Skeletal muscle cell (primary cell): ENCODE results near the gene PSORS1C1.
A peak's percentile ranks its signal among the peaks of the same experiment; 100 is the strongest.
"Not testable (repeated sequence)": the region's sequence is repeated elsewhere in the genome, so short reads cannot be mapped to it uniquely, and the experiment has no call there.

Experiments used
- DNase-seq: peaks from one replicate; pipeline ENCODE4 v3.0.0-alpha.2; 2010; ENCODE audit warnings: low read depth
- H3K4me3 ChIP-seq: 2 replicates; pipeline ENCODE4 v1.5.1; 2011; ENCODE audit warnings: low read depth, mild to moderate bottlenecking, control low read depth, low read length, moderate library complexity

Gene PSORS1C1, protein sequence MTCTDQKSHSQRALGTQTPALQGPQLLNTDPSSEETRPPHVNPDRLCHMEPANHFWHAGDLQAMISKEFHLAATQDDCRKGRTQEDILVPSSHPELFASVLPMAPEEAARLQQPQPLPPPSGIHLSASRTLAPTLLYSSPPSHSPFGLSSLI

DNA sequence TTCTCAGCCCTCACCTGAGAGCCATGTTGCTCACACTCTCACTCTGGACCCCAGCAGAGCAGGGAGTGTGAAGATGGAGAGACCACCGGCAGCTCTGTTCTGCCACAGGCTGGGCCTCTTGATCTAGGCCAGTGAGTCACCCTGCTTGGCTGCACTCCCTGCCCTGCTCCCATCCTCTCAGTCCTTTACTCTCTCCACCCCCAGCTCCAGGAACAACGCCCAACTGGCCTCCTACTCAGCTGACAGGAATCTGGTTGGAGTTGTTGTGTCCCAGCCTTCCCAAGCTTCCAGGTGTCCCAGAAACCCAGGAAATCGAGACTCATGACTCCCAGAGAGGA, at the start of gene PSORS1C1:
TSS of gene PSORS1C1 (plus strand) at position 260 of the 338 bp plus-strand sequence. CDS start 14,833 bp downstream, outside the sequence.
- DNase-seq: peak; percentile 74
- peak within 1 kb of the TSS; percentile 21 for H3K4me3 ChIP-seq

- no peak for DNase-seq
- no peak overlapping the region for H3K4me3 ChIP-seq
Observed at GRCh38 chr6:31065556-31065955, 49.0 kb upstream of the PSORS1C1 start.

DNA sequence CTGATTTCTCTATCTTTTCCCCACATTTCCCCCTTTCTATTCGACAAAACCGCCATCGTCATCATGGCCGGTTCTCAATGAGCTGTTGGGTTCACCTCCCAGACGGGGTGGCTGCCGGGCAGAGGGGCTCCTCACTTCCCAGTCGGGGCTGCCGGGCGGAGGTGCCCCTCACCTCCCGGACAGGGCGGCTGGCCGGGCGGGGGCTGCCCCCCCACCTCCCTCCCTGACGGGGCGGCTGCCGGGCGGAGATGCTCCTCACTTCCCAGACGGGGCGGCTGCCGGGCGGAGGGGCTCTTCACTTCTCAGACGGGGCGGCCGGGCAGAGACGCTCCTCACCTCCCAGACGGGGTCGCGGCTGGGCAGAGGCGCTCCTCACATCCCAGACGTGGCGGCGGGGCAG, 47.6 kb upstream of the PSORS1C1 start:
- not testable (repeated sequence) for DNase-seq, H3K4me3 ChIP-seq

DNA sequence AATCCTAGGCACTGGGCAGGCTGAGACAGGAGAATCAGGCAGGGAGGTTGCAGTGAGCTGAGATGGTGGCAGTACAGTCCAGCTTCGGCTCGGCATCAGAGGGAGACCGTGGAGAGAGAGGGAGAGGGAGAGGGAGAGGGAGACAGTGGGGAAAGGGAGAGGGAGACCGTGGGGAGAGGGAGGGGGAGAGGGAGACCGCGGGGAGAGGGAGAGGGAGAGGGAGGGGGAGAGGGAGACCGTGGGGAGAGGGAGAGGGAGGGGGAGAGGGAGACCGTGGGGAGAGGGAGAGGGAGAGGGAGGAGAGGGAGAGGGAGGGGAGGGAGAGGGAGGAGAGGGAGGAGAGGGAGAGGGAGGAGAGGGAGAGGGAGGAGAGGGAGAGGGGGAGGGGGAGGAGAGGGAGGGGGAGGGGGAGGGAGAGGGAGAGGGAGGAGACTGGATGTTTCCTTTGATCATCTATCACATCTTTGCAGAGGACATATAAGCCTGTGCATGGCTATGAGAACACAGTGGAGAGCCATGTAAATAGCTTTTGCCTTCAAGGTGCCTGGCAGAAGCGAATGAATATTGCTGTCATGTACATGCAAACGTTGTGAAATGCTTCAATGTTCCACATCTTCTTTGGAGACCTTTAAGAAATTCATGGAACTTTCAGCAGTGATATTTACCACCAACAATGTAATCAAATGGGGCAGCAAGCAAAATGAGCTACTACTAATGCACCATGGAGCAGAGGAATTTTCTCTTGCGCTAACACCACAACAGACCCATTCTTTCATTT, 46.5 kb upstream of the PSORS1C1 start:
- H3K4me3 ChIP-seq, DNase-seq: not testable (repeated sequence)

DNA sequence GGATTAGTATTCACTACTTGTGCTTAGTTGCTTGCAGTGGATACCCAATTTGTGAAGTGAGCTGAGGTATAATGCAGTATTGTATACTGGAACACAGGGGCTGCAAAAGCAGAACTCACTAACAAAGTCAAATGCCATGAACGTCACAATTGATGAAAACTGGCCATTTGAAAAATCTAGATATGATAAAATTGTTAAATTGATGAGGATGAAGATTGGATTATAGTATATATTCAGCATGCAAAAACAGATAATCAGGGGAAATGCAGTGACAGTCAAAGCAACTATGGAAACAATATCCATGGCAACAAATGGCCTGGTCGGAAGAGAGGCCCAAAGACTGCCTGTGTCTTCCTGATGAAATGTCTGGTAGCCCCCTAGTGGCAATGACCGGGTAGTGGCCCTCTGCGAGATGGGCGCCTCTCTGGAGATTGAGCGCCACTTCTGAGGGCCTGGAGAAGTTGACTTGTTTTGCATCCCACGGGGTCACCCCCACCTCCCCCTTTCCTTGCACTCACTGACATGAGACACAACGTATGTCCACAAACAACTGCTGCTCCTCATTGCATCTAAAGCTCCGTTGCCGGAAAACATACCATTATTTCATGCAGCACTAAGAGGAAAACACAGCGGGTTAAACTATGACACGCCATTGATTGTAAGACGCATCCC, 45.8 kb upstream of the PSORS1C1 start:
- peak; percentile 43 for DNase-seq
- H3K4me3 ChIP-seq: no peak overlapping the region

DNA sequence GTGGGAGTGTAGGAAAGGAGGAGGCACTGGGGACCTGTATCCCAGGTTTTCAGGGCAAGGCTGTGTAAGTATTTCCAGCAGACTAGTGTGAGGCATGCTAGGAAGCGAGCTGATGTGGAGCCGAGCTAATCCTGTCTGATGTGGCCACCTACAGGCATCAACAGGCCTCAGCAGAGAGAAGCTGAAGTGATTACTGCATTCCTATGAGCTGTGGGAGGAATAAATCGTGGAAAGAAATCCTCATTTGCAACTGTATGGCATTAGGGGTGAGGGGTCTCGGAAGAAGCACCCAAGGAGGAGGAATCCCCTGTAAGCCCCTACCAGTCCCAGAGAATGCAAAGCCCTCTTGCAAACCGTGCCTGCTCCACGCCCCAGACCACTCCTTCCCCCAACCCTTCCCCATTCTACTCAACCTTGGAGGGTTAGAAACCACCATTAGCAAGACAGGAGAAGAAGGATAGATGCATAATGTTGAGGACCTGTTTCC, 43.8 kb upstream of the PSORS1C1 start:
- H3K4me3 ChIP-seq: no peak overlapping the region
- peak; percentile 57 for DNase-seq

GRCh38 chr6:31074401-31074800, 40.2 kb upstream of the PSORS1C1 start:
- DNase-seq: no peak
- no peak overlapping the region for H3K4me3 ChIP-seq

DNA sequence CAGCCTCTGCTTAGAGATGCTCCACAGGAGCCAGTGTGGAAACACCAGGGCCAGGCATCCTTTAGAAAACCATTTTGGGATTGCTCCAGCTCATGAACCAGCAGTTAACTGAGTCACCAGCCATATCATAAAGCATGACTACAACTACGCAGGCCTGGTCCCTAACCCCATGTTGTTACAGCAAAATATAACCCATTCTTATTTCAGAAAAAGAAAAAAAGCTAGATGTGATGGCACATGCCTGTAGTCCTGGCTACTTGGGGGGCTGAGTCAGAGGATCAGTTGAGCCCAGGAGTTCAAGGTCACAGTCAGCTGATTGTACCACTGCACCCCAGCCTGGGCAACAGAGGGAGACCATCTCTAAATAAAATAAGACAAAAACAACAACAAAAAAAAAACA, 39.1 kb upstream of the PSORS1C1 start:
- peak; percentile 73 for DNase-seq
- no peak overlapping the region for H3K4me3 ChIP-seq

- no peak overlapping the region for H3K4me3 ChIP-seq
- DNase-seq: no peak
Observed at GRCh38 chr6:31076611-31077010, 38.0 kb upstream of the PSORS1C1 start.

DNA sequence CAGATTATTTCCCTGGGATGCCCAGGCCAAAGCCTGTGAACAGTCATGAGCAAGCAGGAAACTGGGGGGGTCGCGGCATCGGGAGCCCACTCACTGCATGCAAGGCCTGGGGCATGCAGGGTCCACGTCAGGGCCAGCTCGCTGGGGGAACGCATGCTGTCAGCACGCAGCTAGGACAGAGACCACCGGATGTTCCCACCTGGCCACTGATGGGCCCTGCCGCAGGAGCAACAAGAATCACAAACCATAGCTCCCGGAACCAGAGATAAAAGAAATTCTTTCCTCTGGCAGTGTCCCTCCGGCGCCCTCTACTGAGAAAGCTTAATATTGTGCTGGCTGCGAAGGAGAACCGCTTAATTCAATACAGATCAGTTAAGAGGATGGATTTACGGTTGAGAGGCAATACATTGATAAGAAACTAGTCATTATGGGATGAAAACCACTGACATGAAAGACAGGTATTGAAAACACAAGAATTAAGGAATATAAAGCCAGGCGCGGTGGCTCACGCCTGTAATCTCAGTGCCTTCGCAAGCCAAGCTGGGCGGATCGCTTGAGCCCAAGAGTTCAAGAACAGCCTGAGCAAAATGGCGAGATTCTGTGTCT, 34.8 kb upstream of the PSORS1C1 start:
- no peak overlapping the region for H3K4me3 ChIP-seq
- DNase-seq: no peak

- no peak for DNase-seq
- H3K4me3 ChIP-seq: no peak overlapping the region
Observed at GRCh38 chr6:31081872-31082271, 32.7 kb upstream of the PSORS1C1 start.

- DNase-seq: peak; percentile 91
- no peak overlapping the region for H3K4me3 ChIP-seq
Observed at GRCh38 chr6:31083742-31084354, 30.8 kb upstream of the PSORS1C1 start.

DNA sequence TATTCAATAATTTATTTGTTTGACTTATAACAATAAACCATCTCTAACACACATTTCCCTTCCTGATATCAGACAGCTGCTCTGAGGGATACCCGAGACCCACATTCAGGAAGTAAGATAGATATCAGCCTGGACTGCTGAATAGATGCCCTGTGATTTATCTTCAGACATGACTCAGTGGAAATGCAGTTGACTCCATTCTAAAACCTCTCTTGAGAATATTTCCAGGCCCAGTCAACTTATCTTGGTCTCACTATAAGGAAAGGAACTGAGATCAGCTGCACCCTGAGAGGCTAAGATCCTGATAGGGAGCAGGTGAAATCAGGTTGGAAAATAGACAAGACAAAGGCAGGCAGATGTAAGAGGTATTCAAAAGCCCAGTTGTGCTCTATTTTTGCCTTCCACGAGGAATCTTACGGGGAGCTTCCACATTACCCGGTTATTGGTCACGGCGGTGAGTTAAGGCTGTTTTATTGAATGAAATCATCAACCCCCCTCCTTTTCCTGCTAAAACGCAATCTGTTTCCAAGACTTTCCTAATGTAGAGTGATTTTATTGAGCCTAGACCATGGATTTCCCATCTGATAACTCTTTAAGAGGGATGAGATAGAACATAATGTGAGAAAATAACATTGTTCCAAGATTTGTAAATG, 27.7 kb upstream of the PSORS1C1 start:
- no peak overlapping the region for H3K4me3 ChIP-seq
- no peak for DNase-seq

DNA sequence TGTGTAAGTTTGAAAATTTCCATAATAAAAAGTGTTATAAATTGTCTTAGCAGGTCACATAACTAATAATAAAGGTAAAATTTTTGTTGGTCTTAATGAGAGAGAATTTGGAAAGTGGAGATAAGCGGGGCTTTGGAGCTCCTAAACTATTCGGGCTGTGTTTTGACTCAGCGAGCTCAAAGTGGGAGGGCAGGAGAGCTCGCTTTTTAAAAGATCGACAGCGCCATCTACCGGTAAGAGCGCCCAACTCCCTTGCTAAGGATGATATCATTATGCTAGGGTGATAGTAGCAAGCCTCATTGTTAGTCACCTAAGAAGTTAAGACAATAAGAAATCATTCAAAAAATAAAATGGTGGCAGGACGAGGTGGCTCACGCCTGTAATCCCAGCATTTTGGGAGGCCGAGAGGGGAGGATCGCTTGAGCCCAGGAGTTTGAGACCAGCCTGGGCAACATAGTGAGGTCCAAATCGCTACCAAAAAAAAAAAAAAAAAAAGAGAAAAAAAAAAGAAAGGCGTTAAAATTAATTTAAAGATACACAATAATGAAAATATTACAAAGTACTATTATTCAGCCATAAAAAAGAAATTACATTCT, 27.0 kb upstream of the PSORS1C1 start:
- H3K4me3 ChIP-seq: no peak overlapping the region
- no peak for DNase-seq

DNA sequence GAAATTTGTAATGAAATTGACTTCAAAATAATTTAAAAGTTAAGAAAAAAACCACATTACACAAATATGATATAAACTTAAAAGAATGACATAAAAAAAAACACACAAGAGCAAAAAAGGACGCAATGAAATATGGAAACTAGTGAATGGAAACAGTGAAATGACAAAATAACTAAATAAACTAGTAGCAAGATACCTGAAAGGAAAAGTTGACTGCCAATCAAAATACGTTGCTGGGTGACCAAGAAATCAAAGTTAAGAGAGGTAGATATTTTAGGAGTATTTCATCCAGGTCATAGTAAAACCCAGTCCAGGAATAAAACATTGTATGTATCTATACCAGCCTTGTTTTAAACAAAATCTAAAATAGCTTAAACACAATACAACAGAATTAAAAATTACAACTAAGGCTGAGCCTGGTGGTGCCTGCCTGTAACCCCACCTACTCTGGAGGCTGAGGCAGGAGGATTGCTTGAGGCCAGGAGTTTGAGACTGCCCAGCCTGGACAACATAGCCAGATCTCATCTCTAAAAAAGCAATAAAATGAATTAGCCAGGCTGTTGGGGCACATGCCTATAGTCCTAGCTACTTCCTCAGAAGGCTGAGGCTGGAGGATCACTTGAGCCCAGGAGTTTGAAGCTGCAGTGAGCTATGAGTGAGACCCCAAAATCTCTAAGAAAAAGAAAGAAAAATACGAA, 24.2 kb upstream of the PSORS1C1 start:
- DNase-seq: no peak
- H3K4me3 ChIP-seq: no peak overlapping the region

GRCh38 chr6:31090973-31091364, 23.6 kb upstream of the PSORS1C1 start:
- no peak for DNase-seq

DNA sequence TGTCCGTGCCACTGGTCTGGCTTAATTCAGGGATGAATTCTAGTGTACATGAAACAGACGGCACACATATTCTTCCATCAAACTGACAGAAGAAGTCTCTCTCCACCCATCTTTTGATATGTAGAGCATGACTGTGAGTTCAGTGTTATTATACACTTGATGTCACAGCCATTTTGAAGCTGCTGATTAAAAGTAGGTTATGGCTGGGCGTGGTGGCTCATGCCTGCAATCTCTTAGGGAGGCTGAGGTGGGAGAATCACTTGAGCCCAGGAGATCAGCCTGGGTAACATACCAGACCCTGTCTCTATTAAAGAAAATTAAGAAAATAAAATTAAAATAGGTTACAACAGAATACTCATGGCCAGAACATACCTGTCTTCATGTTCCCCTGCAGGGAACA, 22.9 kb upstream of the PSORS1C1 start:
- DNase-seq: no peak

More at GRCh38 chr6:31090973-31091364, 23.6 kb upstream of the PSORS1C1 start:
- H3K4me3 ChIP-seq: no peak overlapping the region

DNA sequence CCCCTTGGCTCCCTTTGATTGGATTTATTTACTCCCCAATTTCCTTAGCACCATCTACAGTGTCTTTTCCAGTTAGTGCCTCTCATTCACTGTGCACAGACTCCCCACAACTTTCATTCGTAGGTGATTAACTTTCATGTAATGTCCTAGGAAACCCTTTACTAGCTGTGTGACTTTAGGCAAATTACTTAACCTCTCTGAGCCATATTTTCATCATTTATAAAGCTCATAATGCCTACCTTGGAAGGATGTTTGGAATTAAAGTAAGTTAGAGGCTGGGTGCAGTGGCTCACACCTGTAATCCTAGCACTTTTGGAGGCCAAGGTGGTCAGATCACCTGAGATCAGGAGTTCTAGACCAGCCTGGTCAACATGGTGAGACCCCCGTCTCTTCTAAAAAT, 22.4 kb upstream of the PSORS1C1 start:
- DNase-seq: no peak
- H3K4me3 ChIP-seq: no peak overlapping the region

More for the DNA sequence above, 22.9 kb upstream of the PSORS1C1 start:
- H3K4me3 ChIP-seq: no peak overlapping the region
